Neural cell (in vitro differentiated cells): ENCODE data around the gene CRADD. TPM values are rescaled to one million over a fixed set of nuclear protein-coding genes. Genes with fewer than 3 reads are reported as not detected.

Experiments used
- H2AFZ ChIP-seq: fragments of 200-600, 300-800 bp; sonication (generic), shearing (Covaris generic); 2 replicates; pipeline ENCODE4 v1.6.0; 2014; ENCODE audit warnings: low read depth, mild to moderate bottlenecking, antibody characterized with exemption, low read length, moderate library complexity
- H3F3A ChIP-seq: fragments of 200-600 bp; shearing (Covaris generic); 2 replicates; pipeline ENCODE4 v1.6.1; 2016; ENCODE audit warnings: mild to moderate bottlenecking, moderate library complexity, mixed read lengths, antibody characterized with exemption, low read length; ENCODE audit not compliant: insufficient read depth, poor library complexity, severe bottlenecking
- H3K27ac ChIP-seq: fragments of 200-600, 300-800 bp; sonication (generic), shearing (Covaris generic); 2 replicates; pipeline ENCODE4 v1.5.1; 2014; ENCODE audit warnings: mild to moderate bottlenecking, low read length, moderate library complexity
- H3K27me3 ChIP-seq: fragments of 300-800, 200-600 bp; sonication (generic), shearing (Covaris generic); 2 replicates; pipeline ENCODE4 v1.6.0; 2014; ENCODE audit warnings: mild to moderate bottlenecking, low read depth, low read length, moderate library complexity; ENCODE audit not compliant: insufficient read depth
- H3K36me3 ChIP-seq: fragments of 300-800, 200-600 bp; sonication (generic), shearing (Covaris generic); 2 replicates; pipeline ENCODE4 v1.5.1; 2014; ENCODE audit warnings: mild to moderate bottlenecking, antibody characterized with exemption, low read length, moderate library complexity; ENCODE audit not compliant: insufficient read depth
- H3K4me2 ChIP-seq: fragments of 300-800, 200-600 bp; sonication (generic), shearing (Covaris generic); 2 replicates; pipeline ENCODE4 v1.6.0; 2014; ENCODE audit warnings: mild to moderate bottlenecking, low read length
- H3K4me3 ChIP-seq: fragments of 300-800, 200-600 bp; sonication (generic), shearing (Covaris generic); 2 replicates; pipeline ENCODE4 v1.5.1; 2014; ENCODE audit warnings: mild to moderate bottlenecking, low read length, moderate library complexity
- H3K79me2 ChIP-seq: fragments of 200-600 bp; shearing (Covaris generic); replicated peaks from 2 replicates; pipeline ENCODE4 v1.6.0; 2014; ENCODE audit warnings: mild to moderate bottlenecking, low read length, moderate library complexity; ENCODE audit not compliant: insufficient read depth
- H3K9ac ChIP-seq: fragments of 300-800, 200-600 bp; sonication (generic), shearing (Covaris generic); 2 replicates; pipeline ENCODE4 v1.6.1; 2016; ENCODE audit warnings: mild to moderate bottlenecking, low read length, mixed read lengths
- H3K9me2 ChIP-seq: fragments of 200-600 bp; shearing (Covaris generic); 2 replicates; pipeline ENCODE4 v1.6.1; 2016; ENCODE audit warnings: mild to moderate bottlenecking, low read length, mixed read lengths; ENCODE audit not compliant: insufficient read depth
- H3K9me3 ChIP-seq: fragments of 200-600, 300-800 bp; sonication (generic), shearing (Covaris generic); 2 replicates; pipeline ENCODE4 v1.6.1; 2016; ENCODE audit warnings: mild to moderate bottlenecking, mixed run types, low read length, moderate library complexity, mixed read lengths
- H4K20me1 ChIP-seq: fragments of 200-600 bp; shearing (Covaris generic); 2 replicates; pipeline ENCODE4 v1.6.1; 2016; ENCODE audit warnings: mild to moderate bottlenecking, mixed run types; ENCODE audit not compliant: insufficient read depth
- CTCF ChIP-seq: fragments of 450-650 bp; IDR thresholded peaks from 2 replicates; pipeline ENCODE4 v1.5.1; 2014; ENCODE audit warnings: antibody characterized with exemption, mild to moderate bottlenecking, moderate library complexity; ENCODE audit not compliant: poor library complexity, severe bottlenecking
- EP300 ChIP-seq: fragments of 450-650 bp; conservative IDR thresholded peaks from 2 replicates; pipeline ENCODE4 v1.6.1; 2014; ENCODE audit warnings: antibody characterized with exemption, mild to moderate bottlenecking, moderate library complexity; ENCODE audit not compliant: poor library complexity, severe bottlenecking
- EZH2 ChIP-seq: fragments of 200-600, 300-800 bp; shearing (Covaris generic), sonication (generic); IDR thresholded peaks from 2 replicates; pipeline ENCODE4 v1.6.1; 2014; ENCODE audit warnings: antibody characterized with exemption, low read length, borderline replicate concordance, mild to moderate bottlenecking; ENCODE audit not compliant: insufficient read depth, poor library complexity, severe bottlenecking
- MXI1 ChIP-seq: fragments of 450-650 bp; conservative IDR thresholded peaks from 2 replicates; pipeline ENCODE4 v1.6.1; 2014; ENCODE audit warnings: antibody characterized with exemption, mild to moderate bottlenecking; ENCODE audit not compliant: poor library complexity, severe bottlenecking
- POLR2AphosphoS5 ChIP-seq: IDR thresholded peaks from 2 replicates; pipeline ENCODE4 v1.6.1; 2012
- RAD21 ChIP-seq: fragments of 450-650 bp; conservative IDR thresholded peaks from 2 replicates; pipeline ENCODE4 v1.6.1; 2014; ENCODE audit warnings: antibody characterized with exemption, mild to moderate bottlenecking, moderate library complexity
- REST ChIP-seq: IDR thresholded peaks from 2 replicates; pipeline ENCODE4 v1.6.1; 2012; ENCODE audit warnings: borderline replicate concordance
- SMC3 ChIP-seq: fragments of 450-650 bp; conservative IDR thresholded peaks from 2 replicates; pipeline ENCODE4 v1.6.1; 2014; ENCODE audit warnings: antibody characterized with exemption, mild to moderate bottlenecking, moderate library complexity; ENCODE audit not compliant: poor library complexity
- TAF1 ChIP-seq: IDR thresholded peaks from 2 replicates; pipeline ENCODE4 v1.6.1; 2012; ENCODE audit warnings: low read depth
- polyA plus RNA-seq: library from polyadenylated mRNA; depleted of rRNA; stranded (reverse); fragments of >200 nt; gene quantifications from 2 replicates; pipeline ENCODE4 v1.2.3, GENCODE V29; 2014

Gene CRADD
- polyA plus RNA-seq, 1 donor from 2014 or later, result 23.5 TPM

GRCh38 chr12:93776581-93777018 is 99.4 kb downstream of the CRADD start:
- no peak overlapping the region for H3K4me2 ChIP-seq
- no peaks in the 10 kb centered on the region for H3K36me3 ChIP-seq
- H3K27ac ChIP-seq, result no peak overlapping the region
- no peaks in the 10 kb centered on the region for H3K9me3 ChIP-seq
- no peaks in the 10 kb centered on the region for H3K27me3 ChIP-seq
- H3K79me2 ChIP-seq, result no peaks in the 10 kb centered on the region
- H4K20me1 ChIP-seq, result no peaks in the 10 kb centered on the region
- H2AFZ ChIP-seq, result no peak overlapping the region
- TF ChIP-seq CTCF (no peak), EZH2 (no peak), TAF1 (no peak), REST (no peak), SMC3 (no peak), EP300 (no peak), POLR2AphosphoS5 (no peak), RAD21 (no peak), MXI1 (no peak)
- no peaks in the 10 kb centered on the region for H3F3A ChIP-seq
- H3K9me2 ChIP-seq, result no peaks in the 10 kb centered on the region
- H3K9ac ChIP-seq, result no peak overlapping the region
- H3K4me3 ChIP-seq, result no peak overlapping the region

- H3K4me3 ChIP-seq, result no peak overlapping the region
- H3K27ac ChIP-seq, result no peak overlapping the region
- H3F3A ChIP-seq, result no peaks in the 10 kb centered on the region
- H3K4me2 ChIP-seq, result no peak overlapping the region
- no peaks in the 10 kb centered on the region for H3K27me3 ChIP-seq
- H2AFZ ChIP-seq, result no peak overlapping the region
- no peaks in the 10 kb centered on the region for H3K79me2 ChIP-seq
- no peaks in the 10 kb centered on the region for H4K20me1 ChIP-seq
- no peaks in the 10 kb centered on the region for H3K9me2 ChIP-seq
- H3K9ac ChIP-seq, result no peak overlapping the region
- TF ChIP-seq REST (no peak), EZH2 (no peak)
- H3K36me3 ChIP-seq, result no peaks in the 10 kb centered on the region
- H3K9me3 ChIP-seq, result no peaks in the 10 kb centered on the region
These were observed 100.1 kb downstream of the CRADD start for GRCh38 chr12:93777254-93777653.
